ENCODE data around the gene PPP1R8.
A peak's percentile ranks its signal among the peaks of the same experiment; 100 is the strongest.
"Not testable (repeated sequence)": the region's sequence is repeated elsewhere in the genome, so short reads cannot be mapped to it uniquely, and the experiment has no call there.

PPP1R8 gene

GRCh38 chr1:27869719-27870085, 39.1 kb downstream of the PPP1R8 start:
- DNase-seq (ENCODE audit: low read depth in 1 of 2, low spot score in 1 of 2), result no peak

- DNase-seq (ENCODE audit: low read depth in 1 of 2, low spot score in 1 of 2), result not testable (repeated sequence)
These were observed 40.5 kb downstream of the PPP1R8 start for GRCh38 chr1:27871076-27871475.

GRCh38 chr1:27872059-27872801, 41.6 kb downstream of the PPP1R8 start, which contains the start of gene THEMIS2:
TSS of gene THEMIS2 (plus strand) at chr1:27872544. CDS start at chr1:27872572, 28 bp downstream.
- peak; percentile 60 to 66 for DNase-seq (ENCODE audit: low read depth in 1 of 2, low spot score in 1 of 2)

GRCh38 chr1:27872802-27873551, 42.4 kb downstream of the PPP1R8 start:
- DNase-seq (ENCODE audit: low read depth in 1 of 2, low spot score in 1 of 2), result no peak

- no peak for DNase-seq (ENCODE audit: low read depth in 1 of 2, low spot score in 1 of 2)
These were observed 43.2 kb downstream of the PPP1R8 start for GRCh38 chr1:27873671-27874384.

GRCh38 chr1:27876341-27877114, 45.9 kb downstream of the PPP1R8 start:
- DNase-seq (ENCODE audit: low read depth in 1 of 2, low spot score in 1 of 2), result no peak

- DNase-seq (ENCODE audit: low read depth in 1 of 2, low spot score in 1 of 2), result no peak
These were observed 46.5 kb downstream of the PPP1R8 start for GRCh38 chr1:27877115-27877416.

- no peak for DNase-seq (ENCODE audit: low read depth in 1 of 2, low spot score in 1 of 2)
These were observed 47.5 kb downstream of the PPP1R8 start for GRCh38 chr1:27878039-27878438.

GRCh38 chr1:27878787-27879335, 48.3 kb downstream of the PPP1R8 start:
- DNase-seq (ENCODE audit: low read depth in 1 of 2, low spot score in 1 of 2), result no peak

GRCh38 chr1:27879374-27880082, 48.9 kb downstream of the PPP1R8 start:
- no peak for DNase-seq (ENCODE audit: low read depth in 1 of 2, low spot score in 1 of 2)

- no peak for DNase-seq (ENCODE audit: low read depth in 1 of 2, low spot score in 1 of 2)
These were observed 51.9 kb downstream of the PPP1R8 start for GRCh38 chr1:27882543-27882903.

GRCh38 chr1:27883536-27883935, 53.0 kb downstream of the PPP1R8 start:
- DNase-seq (ENCODE audit: low read depth in 1 of 2, low spot score in 1 of 2), result no peak

GRCh38 chr1:27884006-27884954, 53.7 kb downstream of the PPP1R8 start:
- DNase-seq (ENCODE audit: low read depth in 1 of 2, low spot score in 1 of 2), result no peak

GRCh38 chr1:27885114-27885528, 54.5 kb downstream of the PPP1R8 start:
- no peak for DNase-seq (ENCODE audit: low read depth in 1 of 2, low spot score in 1 of 2)

- DNase-seq (ENCODE audit: low read depth in 1 of 2, low spot score in 1 of 2), result no peak
These were observed 55.2 kb downstream of the PPP1R8 start for GRCh38 chr1:27885621-27886352.

GRCh38 chr1:27886353-27886679, 55.7 kb downstream of the PPP1R8 start:
- no peak for DNase-seq (ENCODE audit: low read depth in 1 of 2, low spot score in 1 of 2)

- DNase-seq (ENCODE audit: low read depth in 1 of 2, low spot score in 1 of 2), result no peak
These were observed 56.2 kb downstream of the PPP1R8 start for GRCh38 chr1:27886744-27887143.

GRCh38 chr1:27887215-27888021, 56.8 kb downstream of the PPP1R8 start:
- DNase-seq (ENCODE audit: low read depth in 1 of 2, low spot score in 1 of 2), result no peak

All from activated CD4-positive, alpha-beta T cell treated with anti-CD3 and anti-CD28 coated beads, Interleukin-2, amount 50 U/mL, for 24 hours (primary cell).